HepG2 (cell line): Measurements from ENCODE around the gene SMAP2. TPM values are rescaled to one million over a fixed set of nuclear protein-coding genes. Genes with fewer than 3 reads are reported as not detected.

ENCODE experiments used
- FOXK2 ChIP-seq: fragments of 450-650 bp; IDR thresholded peaks from 2 replicates; pipeline ENCODE4 v1.6.1; 2016
- IRF2 ChIP-seq: IDR thresholded peaks from 2 replicates; pipeline ENCODE4 v1.6.1; 2018; ENCODE audit warnings: missing genetic modification reagents, missing compliant biosample characterization
- KDM3A ChIP-seq: IDR thresholded peaks from 2 replicates; pipeline ENCODE4 v1.6.1; 2018; ENCODE audit warnings: low read depth, missing compliant biosample characterization
- NFATC3 ChIP-seq: sonication (generic); formaldehyde crosslinking; IDR thresholded peaks from 2 replicates; pipeline ENCODE4 v1.5.1; 2020; ENCODE audit warnings: mild to moderate bottlenecking, missing genetic modification reagents
- NFIB ChIP-seq: sonication (generic); formaldehyde crosslinking; IDR thresholded peaks from 2 replicates; pipeline ENCODE4 v1.9.0; 2021; ENCODE audit warnings: missing genetic modification reagents, mild to moderate bottlenecking, borderline replicate concordance
- NKX3-1 ChIP-seq: sonication (generic); formaldehyde crosslinking; IDR thresholded peaks from 2 replicates; pipeline ENCODE4 v1.5.0; 2020; ENCODE audit warnings: missing genetic modification reagents
- SIN3B ChIP-seq: fragments of 150-350 bp; IDR thresholded peaks from 2 replicates; pipeline ENCODE4 v1.6.1; 2014; ENCODE audit warnings: low read length
- ZNF121 ChIP-seq: sonication (generic); formaldehyde crosslinking; IDR thresholded peaks from 2 replicates; pipeline ENCODE4 v1.5.0; 2020; ENCODE audit warnings: mild to moderate bottlenecking, missing genetic modification reagents
- ZNF317 ChIP-seq: sonication (generic); formaldehyde crosslinking; IDR thresholded peaks from 2 replicates; pipeline ENCODE4 v1.5.0; 2020; ENCODE audit warnings: mild to moderate bottlenecking, missing genetic modification reagents
- ZNF337 ChIP-seq: sonication (generic); formaldehyde crosslinking; IDR thresholded peaks from 2 replicates; pipeline ENCODE4 v1.5.1; 2020; ENCODE audit warnings: missing genetic modification reagents, low read depth, mild to moderate bottlenecking, borderline replicate concordance
- ZNF570 ChIP-seq: sonication (generic); formaldehyde crosslinking; IDR thresholded peaks from 2 replicates; pipeline ENCODE4 v1.4.0; 2020; ENCODE audit warnings: mild to moderate bottlenecking, missing genetic modification reagents, borderline replicate concordance
- polyA plus RNA-seq, 8 experiments: library from polyadenylated mRNA; depleted of rRNA in 3 of 8; stranded (reverse) in 7 of 8; unstranded in 1 of 8; fragments of >200 nt; fragmentation: Illumina TruSeq in 4 of 8; extraction: Trizol in 4 of 8; gene quantifications; 2 replicates each; pipeline versions ENCODE4 v1.2.1 to v1.2.3, GENCODE V29; 2011 to 2016; ENCODE audit warnings: low read depth in 4 of 8, missing spikeins in 1 of 8, mixed read lengths in 1 of 8; ENCODE audit not compliant: insufficient read depth in 1 of 8
- total RNA-seq, 5 experiments: library from RNA; depleted of rRNA; stranded (reverse); fragments of >200 nt; fragmentation: Illumina TruSeq; extraction: Trizol; gene quantifications; 2 replicates each; pipeline ENCODE4 v1.2.3, GENCODE V29; 2016; ENCODE audit warnings: low read depth in 1 of 5
- TF ChIP-seq, protein P1 (sequence below): sonication (generic); formaldehyde crosslinking; IDR thresholded peaks from 2 replicates; pipeline ENCODE4 v1.4.0; 2020; ENCODE audit warnings: missing genetic modification reagents
- TF ChIP-seq, protein P2 (sequence below): IDR thresholded peaks from 2 replicates; pipeline ENCODE4 v1.6.1; 2018; ENCODE audit warnings: missing genetic modification reagents
- TF ChIP-seq, protein P3 (sequence below): IDR thresholded peaks from 2 replicates; pipeline ENCODE4 v1.6.1; 2012; ENCODE audit warnings: low read depth, low read length, improper control_type of control experiment
- TF ChIP-seq, protein P4 (sequence below): sonication (generic); formaldehyde crosslinking; IDR thresholded peaks from 2 replicates; pipeline ENCODE4 v1.4.0; 2020; ENCODE audit warnings: mild to moderate bottlenecking, missing genetic modification reagents, borderline replicate concordance
- TF ChIP-seq, protein P5 (sequence below): sonication (generic); formaldehyde crosslinking; IDR thresholded peaks from 2 replicates; pipeline ENCODE4 v1.4.0; 2020; ENCODE audit warnings: low read depth, mild to moderate bottlenecking, missing genetic modification reagents

SMAP2 gene
- total and polyA plus RNA-seq, 2 of the 13 experiments (the other 11 are each of a cell fraction or from before 2014, with no cell fraction given) = 19.0 to 22.3 TPM

DNA sequence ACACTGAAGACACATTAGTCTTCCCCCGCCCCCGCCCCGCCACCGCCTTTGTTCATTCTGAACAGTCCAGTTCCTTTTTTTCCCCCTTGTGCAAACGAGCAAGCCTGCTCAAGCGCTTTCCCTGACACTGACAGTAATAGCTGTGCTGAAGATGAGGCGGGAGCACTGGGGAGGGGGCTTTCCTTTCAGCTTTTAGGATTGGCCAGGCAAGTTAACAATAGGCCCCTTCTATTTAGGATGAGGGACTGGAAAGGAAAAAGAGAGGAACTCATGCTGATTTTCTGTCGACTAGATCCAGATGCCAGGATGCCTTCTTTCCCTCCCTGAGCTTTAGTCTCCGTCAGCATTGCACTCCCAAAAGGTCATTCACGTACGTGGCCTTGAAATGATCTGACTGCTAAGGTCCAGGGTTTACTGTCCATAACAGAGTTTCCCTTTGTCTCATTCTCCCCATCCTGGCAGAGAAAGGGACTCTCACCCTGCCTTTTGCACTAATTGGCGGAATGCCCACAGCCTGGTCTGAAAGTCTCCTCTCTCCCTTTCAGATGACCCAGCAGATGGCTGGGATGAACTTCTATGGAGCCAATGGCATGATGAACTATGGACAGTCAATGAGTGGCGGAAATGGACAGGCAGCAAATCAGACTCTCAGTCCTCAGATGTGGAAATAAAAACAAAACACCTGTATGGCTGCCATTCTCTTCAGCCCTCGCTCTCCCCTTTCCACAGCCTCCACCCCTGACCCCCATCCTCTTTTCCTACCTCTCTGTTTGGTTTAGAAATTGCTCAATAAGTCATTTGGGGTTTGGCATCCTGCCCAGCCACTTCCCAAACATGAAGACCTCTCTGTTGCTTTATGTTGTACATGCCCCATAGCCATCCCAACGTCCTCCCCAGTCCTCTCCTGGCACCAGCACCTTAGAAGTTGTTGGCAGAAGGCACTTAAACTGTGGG is 48.2 kb downstream of the SMAP2 start (continued):
- TF ChIP-seq, protein P1, sequence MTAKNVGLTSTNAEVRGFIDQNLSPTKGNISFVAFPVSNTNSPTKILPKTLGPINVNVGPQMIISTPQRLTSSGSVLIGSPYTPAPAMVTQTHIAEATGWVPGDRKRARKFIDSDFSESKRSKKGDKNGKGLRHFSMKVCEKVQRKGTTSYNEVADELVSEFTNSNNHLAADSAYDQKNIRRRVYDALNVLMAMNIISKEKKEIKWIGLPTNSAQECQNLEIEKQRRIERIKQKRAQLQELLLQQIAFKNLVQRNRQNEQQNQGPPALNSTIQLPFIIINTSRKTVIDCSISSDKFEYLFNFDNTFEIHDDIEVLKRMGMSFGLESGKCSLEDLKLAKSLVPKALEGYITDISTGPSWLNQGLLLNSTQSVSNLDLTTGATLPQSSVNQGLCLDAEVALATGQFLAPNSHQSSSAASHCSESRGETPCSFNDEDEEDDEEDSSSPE (CRISPR knock-in tag) = peak; percentile 49; the same call in 1 of the 2 replicates
- TF ChIP-seq ZNF317 (CRISPR knock-in tag) = peak; percentile 72; the same call in 1 of the 2 replicates
- TF ChIP-seq, protein P2, sequence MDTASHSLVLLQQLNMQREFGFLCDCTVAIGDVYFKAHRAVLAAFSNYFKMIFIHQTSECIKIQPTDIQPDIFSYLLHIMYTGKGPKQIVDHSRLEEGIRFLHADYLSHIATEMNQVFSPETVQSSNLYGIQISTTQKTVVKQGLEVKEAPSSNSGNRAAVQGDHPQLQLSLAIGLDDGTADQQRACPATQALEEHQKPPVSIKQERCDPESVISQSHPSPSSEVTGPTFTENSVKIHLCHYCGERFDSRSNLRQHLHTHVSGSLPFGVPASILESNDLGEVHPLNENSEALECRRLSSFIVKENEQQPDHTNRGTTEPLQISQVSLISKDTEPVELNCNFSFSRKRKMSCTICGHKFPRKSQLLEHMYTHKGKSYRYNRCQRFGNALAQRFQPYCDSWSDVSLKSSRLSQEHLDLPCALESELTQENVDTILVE = peak; percentile 51
- 0 out of 2 replicates have a peak, but pooled peaks have one; percentile 60 for TF ChIP-seq ZNF337
- TF ChIP-seq, protein P3, sequence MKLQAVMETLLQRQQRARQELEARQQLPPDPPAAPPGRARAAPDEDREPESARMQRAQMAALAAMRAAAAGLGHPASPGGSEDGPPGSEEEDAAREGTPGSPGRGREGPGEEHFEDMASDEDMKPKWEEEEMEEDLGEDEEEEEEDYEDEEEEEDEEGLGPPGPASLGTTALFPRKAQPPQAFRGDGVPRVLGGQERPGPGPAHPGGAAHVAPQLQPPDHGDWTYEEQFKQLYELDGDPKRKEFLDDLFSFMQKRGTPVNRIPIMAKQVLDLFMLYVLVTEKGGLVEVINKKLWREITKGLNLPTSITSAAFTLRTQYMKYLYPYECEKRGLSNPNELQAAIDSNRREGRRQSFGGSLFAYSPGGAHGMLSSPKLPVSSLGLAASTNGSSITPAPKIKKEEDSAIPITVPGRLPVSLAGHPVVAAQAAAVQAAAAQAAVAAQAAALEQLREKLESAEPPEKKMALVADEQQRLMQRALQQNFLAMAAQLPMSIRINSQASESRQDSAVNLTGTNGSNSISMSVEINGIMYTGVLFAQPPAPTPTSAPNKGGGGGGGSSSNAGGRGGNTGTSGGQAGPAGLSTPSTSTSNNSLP = peak; percentile 81
- TF ChIP-seq FOXK2 = peak; percentile 65; the same call in 1 of the 2 replicates
- peak; percentile 65; the same call in 1 of the 2 replicates for TF ChIP-seq KDM3A (CRISPR knock-in tag)
- TF ChIP-seq SIN3B = no peak
- TF ChIP-seq NFIB (CRISPR knock-in tag) = 0 out of 2 replicates have a peak, but pooled peaks have one; percentile 85
- TF ChIP-seq NKX3-1 (CRISPR knock-in tag) = 0 out of 2 replicates have a peak, but pooled peaks have one; percentile 26
- TF ChIP-seq, protein P4, sequence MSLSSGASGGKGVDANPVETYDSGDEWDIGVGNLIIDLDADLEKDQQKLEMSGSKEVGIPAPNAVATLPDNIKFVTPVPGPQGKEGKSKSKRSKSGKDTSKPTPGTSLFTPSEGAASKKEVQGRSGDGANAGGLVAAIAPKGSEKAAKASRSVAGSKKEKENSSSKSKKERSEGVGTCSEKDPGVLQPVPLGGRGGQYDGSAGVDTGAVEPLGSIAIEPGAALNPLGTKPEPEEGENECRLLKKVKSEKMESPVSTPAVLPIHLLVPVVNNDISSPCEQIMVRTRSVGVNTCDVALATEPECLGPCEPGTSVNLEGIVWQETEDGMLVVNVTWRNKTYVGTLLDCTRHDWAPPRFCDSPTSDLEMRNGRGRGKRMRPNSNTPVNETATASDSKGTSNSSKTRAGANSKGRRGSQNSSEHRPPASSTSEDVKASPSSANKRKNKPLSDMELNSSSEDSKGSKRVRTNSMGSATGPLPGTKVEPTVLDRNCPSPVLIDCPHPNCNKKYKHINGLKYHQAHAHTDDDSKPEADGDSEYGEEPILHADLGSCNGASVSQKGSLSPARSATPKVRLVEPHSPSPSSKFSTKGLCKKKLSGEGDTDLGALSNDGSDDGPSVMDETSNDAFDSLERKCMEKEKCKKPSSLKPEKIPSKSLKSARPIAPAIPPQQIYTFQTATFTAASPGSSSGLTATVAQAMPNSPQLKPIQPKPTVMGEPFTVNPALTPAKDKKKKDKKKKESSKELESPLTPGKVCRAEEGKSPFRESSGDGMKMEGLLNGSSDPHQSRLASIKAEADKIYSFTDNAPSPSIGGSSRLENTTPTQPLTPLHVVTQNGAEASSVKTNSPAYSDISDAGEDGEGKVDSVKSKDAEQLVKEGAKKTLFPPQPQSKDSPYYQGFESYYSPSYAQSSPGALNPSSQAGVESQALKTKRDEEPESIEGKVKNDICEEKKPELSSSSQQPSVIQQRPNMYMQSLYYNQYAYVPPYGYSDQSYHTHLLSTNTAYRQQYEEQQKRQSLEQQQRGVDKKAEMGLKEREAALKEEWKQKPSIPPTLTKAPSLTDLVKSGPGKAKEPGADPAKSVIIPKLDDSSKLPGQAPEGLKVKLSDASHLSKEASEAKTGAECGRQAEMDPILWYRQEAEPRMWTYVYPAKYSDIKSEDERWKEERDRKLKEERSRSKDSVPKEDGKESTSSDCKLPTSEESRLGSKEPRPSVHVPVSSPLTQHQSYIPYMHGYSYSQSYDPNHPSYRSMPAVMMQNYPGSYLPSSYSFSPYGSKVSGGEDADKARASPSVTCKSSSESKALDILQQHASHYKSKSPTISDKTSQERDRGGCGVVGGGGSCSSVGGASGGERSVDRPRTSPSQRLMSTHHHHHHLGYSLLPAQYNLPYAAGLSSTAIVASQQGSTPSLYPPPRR = peak; percentile 77
- TF ChIP-seq ZNF121 (CRISPR knock-in tag) = peak; percentile 93
- TF ChIP-seq NFATC3 = no peak
- TF ChIP-seq IRF2 (CRISPR knock-in tag) = peak; percentile 73
- no peak for TF ChIP-seq ZNF570
- TF ChIP-seq, protein P5, sequence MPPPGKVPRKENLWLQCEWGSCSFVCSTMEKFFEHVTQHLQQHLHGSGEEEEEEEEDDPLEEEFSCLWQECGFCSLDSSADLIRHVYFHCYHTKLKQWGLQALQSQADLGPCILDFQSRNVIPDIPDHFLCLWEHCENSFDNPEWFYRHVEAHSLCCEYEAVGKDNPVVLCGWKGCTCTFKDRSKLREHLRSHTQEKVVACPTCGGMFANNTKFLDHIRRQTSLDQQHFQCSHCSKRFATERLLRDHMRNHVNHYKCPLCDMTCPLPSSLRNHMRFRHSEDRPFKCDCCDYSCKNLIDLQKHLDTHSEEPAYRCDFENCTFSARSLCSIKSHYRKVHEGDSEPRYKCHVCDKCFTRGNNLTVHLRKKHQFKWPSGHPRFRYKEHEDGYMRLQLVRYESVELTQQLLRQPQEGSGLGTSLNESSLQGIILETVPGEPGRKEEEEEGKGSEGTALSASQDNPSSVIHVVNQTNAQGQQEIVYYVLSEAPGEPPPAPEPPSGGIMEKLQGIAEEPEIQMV (CRISPR knock-in tag) = peak; percentile 17
